ENCODE measurements around the gene B9D1.

B9D1 gene

GRCh38 chr17:19362277-19363113 lies at the start of gene B9D1:
Gene B9D1 (minus strand): TSS chr17:19362723. CDS start chr17:19362569, 154 bp downstream.
- peak; percentile 65 for DNase-seq (ENCODE audit: low read depth)
- peak within 1 kb of the TSS; percentile 88 for H3K4me3 ChIP-seq (ENCODE audit: control insufficient read depth, low read depth, low read length)
- TF ChIP-seq CTCF (IDR thresholded peaks at IDR 0.05; ENCODE audit: control insufficient read depth, insufficient read depth, low read depth, low read length, missing control alignments): peak; percentile 93

- DNase-seq (ENCODE audit: low read depth): no peak
- no peak overlapping the region for H3K4me3 ChIP-seq (ENCODE audit: control insufficient read depth, low read depth, low read length)
- no peak for TF ChIP-seq CTCF (IDR thresholded peaks at IDR 0.05; ENCODE audit: control insufficient read depth, insufficient read depth, low read depth, low read length, missing control alignments)
Measured at GRCh38 chr17:19411631-19412030, 49.1 kb upstream of the B9D1 start.

- TF ChIP-seq CTCF (IDR thresholded peaks at IDR 0.05; ENCODE audit: control insufficient read depth, insufficient read depth, low read depth, low read length, missing control alignments): no peak
- DNase-seq (ENCODE audit: low read depth): no peak
- no peak within 1 kb of the TSS for H3K4me3 ChIP-seq (ENCODE audit: control insufficient read depth, low read depth, low read length)
Measured at GRCh38 chr17:19410875-19411620, 48.5 kb upstream of the B9D1 start, which contains the start of gene RNF112. Gene RNF112 (plus strand): TSS chr17:19411232. CDS start chr17:19411409, 177 bp downstream.

GRCh38 chr17:19410091-19410490 lies 47.6 kb upstream of the B9D1 start:
- no peak for DNase-seq (ENCODE audit: low read depth)
- no peak for TF ChIP-seq CTCF (IDR thresholded peaks at IDR 0.05; ENCODE audit: control insufficient read depth, insufficient read depth, low read depth, low read length, missing control alignments)
- no peak overlapping the region for H3K4me3 ChIP-seq (ENCODE audit: control insufficient read depth, low read depth, low read length)

- no peak for DNase-seq (ENCODE audit: low read depth)
Measured at GRCh38 chr17:19409509-19409908, 47.0 kb upstream of the B9D1 start.

More at GRCh38 chr17:19409509-19409908, 47.0 kb upstream of the B9D1 start:
- no peak for TF ChIP-seq CTCF (IDR thresholded peaks at IDR 0.05; ENCODE audit: control insufficient read depth, insufficient read depth, low read depth, low read length, missing control alignments)
- no peak overlapping the region for H3K4me3 ChIP-seq (ENCODE audit: control insufficient read depth, low read depth, low read length)
